Mesothelial cell of epicardium (in vitro differentiated cells): Measurements from ENCODE around the gene MAST4. TPM values are rescaled to one million over a fixed set of nuclear protein-coding genes. Genes with fewer than 3 reads are reported as not detected.

Source experiments
- DNase-seq, 2 experiments: peaks; one replicate each; pipeline ENCODE4 v3.0.0; 2021; ENCODE audit warnings: low spot score in 2 of 2; ENCODE audit not compliant: unreplicated experiment in 2 of 2
- H3K27ac Mint-ChIP-seq: 2 replicates; pipeline ENCODE4 v1.8.0; 2021; ENCODE audit warnings: mixed read lengths
- H3K27me3 Mint-ChIP-seq: 2 replicates; pipeline ENCODE4 v1.8.0; 2021; ENCODE audit warnings: low read depth, mixed read lengths
- H3K36me3 Mint-ChIP-seq: 2 replicates; pipeline ENCODE4 v1.8.0; 2021; ENCODE audit warnings: mixed read lengths
- H3K4me1 Mint-ChIP-seq: 2 replicates; pipeline ENCODE4 v1.8.0; 2021; ENCODE audit warnings: mixed read lengths
- H3K4me3 Mint-ChIP-seq: 2 replicates; pipeline ENCODE4 v1.8.0; 2021; ENCODE audit warnings: mild to moderate bottlenecking, moderate library complexity, mixed read lengths
- H3K9me3 Mint-ChIP-seq: 2 replicates; pipeline ENCODE4 v1.8.0; 2021; ENCODE audit warnings: mixed read lengths
- total RNA-seq: library from RNA; stranded (reverse); gene quantifications from 3 replicates; pipeline ENCODE4 v1.2.1, GENCODE V29; 2021
- TF ChIP-seq, protein P1 (sequence below): fragments of 200-600 bp; sonication (generic); IDR thresholded peaks from one replicate; pipeline ENCODE4 v1.5.0; 2021; ENCODE audit warnings: antibody characterized with exemption; ENCODE audit not compliant: unreplicated experiment

The MAST4 gene
- total RNA-seq, 1 donor from 2014 or later: 29.8 TPM

DNA sequence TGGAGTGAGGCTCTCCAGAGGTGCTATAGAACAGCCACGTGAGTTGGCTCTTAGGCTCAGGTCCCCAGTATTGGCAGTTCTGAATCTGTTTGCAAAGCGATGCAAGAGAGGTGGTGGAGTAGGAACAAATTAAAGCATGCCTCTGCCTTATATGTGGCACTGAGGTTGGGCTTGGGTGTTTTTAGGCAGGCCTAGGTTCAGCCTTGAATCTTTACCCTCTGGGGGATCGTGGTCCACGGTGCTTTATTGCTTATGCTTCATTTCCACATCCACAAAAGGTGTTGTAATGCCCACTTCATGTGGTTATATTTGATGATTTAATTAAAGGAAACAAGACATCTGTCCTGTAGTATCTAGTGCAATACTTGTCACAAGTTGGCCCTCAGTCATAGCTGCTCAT, 544.2 kb downstream of the MAST4 start:
- TF ChIP-seq, protein P1, sequence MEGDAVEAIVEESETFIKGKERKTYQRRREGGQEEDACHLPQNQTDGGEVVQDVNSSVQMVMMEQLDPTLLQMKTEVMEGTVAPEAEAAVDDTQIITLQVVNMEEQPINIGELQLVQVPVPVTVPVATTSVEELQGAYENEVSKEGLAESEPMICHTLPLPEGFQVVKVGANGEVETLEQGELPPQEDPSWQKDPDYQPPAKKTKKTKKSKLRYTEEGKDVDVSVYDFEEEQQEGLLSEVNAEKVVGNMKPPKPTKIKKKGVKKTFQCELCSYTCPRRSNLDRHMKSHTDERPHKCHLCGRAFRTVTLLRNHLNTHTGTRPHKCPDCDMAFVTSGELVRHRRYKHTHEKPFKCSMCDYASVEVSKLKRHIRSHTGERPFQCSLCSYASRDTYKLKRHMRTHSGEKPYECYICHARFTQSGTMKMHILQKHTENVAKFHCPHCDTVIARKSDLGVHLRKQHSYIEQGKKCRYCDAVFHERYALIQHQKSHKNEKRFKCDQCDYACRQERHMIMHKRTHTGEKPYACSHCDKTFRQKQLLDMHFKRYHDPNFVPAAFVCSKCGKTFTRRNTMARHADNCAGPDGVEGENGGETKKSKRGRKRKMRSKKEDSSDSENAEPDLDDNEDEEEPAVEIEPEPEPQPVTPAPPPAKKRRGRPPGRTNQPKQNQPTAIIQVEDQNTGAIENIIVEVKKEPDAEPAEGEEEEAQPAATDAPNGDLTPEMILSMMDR: no peak
- Mint-ChIP-seq H3K36me3 (peaks cover 29% of the 10 kb centered on the region), H3K9me3 (no peaks in the 10 kb centered on the region), H3K27ac (no peak overlapping the region), H3K27me3 (no peaks in the 10 kb centered on the region), H3K4me1 (peaks cover 8% of the 10 kb centered on the region), H3K4me3 (no peak overlapping the region)
- no peak for DNase-seq

DNA sequence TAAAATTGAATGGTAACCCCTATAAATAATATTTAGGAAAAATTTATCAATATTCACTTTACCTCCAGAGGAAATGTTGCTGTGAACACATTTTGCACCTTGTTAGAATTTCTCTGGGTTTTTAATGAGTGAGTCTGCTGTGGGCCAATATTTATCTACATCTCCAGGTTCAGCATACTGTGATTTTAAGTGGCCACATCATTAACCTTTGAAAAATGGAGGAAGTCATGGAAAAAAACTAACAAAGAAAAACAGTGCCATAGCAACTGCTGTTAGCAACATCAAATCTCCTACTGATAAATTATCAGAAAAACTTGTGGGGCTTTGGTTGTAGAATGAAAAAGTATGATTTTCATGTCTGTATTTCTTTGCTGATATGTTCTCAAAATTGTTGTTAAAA, 545.5 kb downstream of the MAST4 start:
- peaks cover 11% of the 10 kb centered on the region for H3K4me1 Mint-ChIP-seq
- TF ChIP-seq, protein P1: no peak
- H3K36me3 Mint-ChIP-seq: peaks cover 28% of the 10 kb centered on the region
- no peak for DNase-seq
- H3K9me3 Mint-ChIP-seq: no peaks in the 10 kb centered on the region
- no peak overlapping the region for H3K27ac Mint-ChIP-seq
- no peak overlapping the region for H3K4me3 Mint-ChIP-seq
- no peaks in the 10 kb centered on the region for H3K27me3 Mint-ChIP-seq

DNA sequence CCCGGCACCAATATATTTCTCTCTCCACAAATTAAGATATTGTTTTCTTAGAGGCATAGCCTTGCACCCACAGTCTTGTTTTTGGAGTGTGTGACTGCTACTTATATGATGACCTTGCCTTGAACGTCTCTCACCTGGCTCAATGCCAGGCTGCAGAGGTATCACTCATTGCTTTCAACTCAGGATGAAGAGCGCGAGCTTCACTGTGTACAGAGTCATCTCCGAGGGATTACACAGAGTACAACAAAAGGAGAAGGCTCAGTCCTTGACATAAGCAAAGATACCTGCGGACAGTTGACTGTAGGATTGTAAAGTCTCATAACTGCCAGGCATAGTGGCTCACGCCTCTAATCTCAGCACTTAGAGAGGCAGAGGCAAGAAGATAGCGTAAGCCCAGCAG, 546.6 kb downstream of the MAST4 start:
- no peak overlapping the region for H3K27ac Mint-ChIP-seq

DNA sequence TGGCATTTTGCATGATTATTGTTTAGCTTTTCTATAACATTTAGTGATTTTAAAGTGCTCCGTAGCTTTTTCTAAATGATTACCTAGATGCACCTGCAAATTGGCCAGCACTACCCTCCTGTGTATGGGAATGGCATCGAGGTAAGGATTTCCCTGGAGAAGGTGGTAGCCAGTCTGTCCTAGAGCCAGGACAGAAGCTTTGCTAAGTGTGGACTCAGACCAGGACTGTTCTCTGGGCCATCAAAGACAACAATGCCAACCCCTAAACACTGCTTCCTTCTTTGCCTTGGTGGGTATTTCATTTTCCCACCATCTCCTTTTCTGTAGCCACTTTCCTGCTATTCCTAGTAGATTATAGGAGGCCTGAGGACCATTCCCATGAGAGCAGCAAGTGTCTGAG, 547.4 kb downstream of the MAST4 start:
- DNase-seq: no peak
- TF ChIP-seq, protein P1: no peak
- no peaks in the 10 kb centered on the region for H3K9me3 Mint-ChIP-seq
- no peaks in the 10 kb centered on the region for H3K27me3 Mint-ChIP-seq
- H3K4me3 Mint-ChIP-seq: no peak overlapping the region
- peaks cover 13% of the 10 kb centered on the region for H3K4me1 Mint-ChIP-seq
- peaks cover 28% of the 10 kb centered on the region for H3K36me3 Mint-ChIP-seq
- H3K27ac Mint-ChIP-seq: no peak overlapping the region

More for the DNA sequence above, 546.6 kb downstream of the MAST4 start:
- H3K27me3 Mint-ChIP-seq: no peaks in the 10 kb centered on the region
- peaks cover 28% of the 10 kb centered on the region for H3K36me3 Mint-ChIP-seq
- peaks cover 12% of the 10 kb centered on the region for H3K4me1 Mint-ChIP-seq
- no peak for DNase-seq
- no peak overlapping the region for H3K4me3 Mint-ChIP-seq
- no peaks in the 10 kb centered on the region for H3K9me3 Mint-ChIP-seq
- TF ChIP-seq, protein P1: no peak

DNA sequence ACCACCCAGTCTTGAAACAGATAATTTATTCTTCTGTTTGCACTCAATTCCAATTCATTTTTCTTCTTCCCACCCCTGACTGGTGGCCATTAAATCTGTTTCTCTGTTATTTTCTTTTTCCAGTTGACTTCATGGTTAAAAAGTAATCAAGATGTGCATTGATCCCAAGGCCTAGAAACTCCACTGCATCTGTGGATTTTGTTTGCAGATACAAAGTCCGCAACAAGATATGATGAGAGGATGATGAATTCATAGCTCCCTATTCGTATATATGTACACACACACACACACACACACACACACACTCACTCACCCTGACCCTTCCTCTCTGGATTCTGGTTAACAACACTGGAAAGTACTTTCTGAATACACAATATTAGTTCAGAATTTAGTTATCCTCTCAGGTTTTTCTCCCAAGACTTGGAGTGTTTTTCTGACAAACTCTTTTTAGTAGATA, 548.0 kb downstream of the MAST4 start:
- DNase-seq: no peak
- H3K4me3 Mint-ChIP-seq: no peak overlapping the region
- H3K27ac Mint-ChIP-seq: no peak overlapping the region
- peaks cover 28% of the 10 kb centered on the region for H3K36me3 Mint-ChIP-seq
- H3K4me1 Mint-ChIP-seq: peaks cover 17% of the 10 kb centered on the region
- TF ChIP-seq, protein P1: no peak
- no peaks in the 10 kb centered on the region for H3K9me3 Mint-ChIP-seq
- no peaks in the 10 kb centered on the region for H3K27me3 Mint-ChIP-seq

DNA sequence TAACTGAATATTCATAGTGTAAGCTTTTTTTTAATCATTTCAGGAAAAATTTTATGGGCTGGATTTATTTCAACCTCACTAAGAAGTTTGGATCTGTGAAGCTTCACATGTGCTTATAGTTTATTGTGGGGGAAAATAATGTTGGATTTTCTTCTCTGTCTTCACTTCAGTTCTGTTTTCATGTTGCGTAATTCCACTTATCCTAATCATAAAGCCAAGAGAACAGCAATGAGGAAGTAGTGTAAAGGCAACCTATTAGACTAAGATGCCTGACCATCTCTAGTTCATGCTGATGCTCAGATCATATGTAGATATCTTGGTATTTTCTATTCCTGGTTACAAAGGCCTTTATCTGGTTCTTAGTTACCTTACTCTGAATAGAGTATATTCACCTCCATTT, 550.4 kb downstream of the MAST4 start:
- Mint-ChIP-seq H3K27me3 (no peaks in the 10 kb centered on the region), H3K4me3 (no peak overlapping the region), H3K4me1 (peaks cover 23% of the 10 kb centered on the region), H3K9me3 (no peaks in the 10 kb centered on the region), H3K27ac (no peak overlapping the region), H3K36me3 (peaks cover 36% of the 10 kb centered on the region)
- TF ChIP-seq, protein P1: no peak
- DNase-seq: no peak
